Measurements from ENCODE around the gene ZNF581.

DNA sequence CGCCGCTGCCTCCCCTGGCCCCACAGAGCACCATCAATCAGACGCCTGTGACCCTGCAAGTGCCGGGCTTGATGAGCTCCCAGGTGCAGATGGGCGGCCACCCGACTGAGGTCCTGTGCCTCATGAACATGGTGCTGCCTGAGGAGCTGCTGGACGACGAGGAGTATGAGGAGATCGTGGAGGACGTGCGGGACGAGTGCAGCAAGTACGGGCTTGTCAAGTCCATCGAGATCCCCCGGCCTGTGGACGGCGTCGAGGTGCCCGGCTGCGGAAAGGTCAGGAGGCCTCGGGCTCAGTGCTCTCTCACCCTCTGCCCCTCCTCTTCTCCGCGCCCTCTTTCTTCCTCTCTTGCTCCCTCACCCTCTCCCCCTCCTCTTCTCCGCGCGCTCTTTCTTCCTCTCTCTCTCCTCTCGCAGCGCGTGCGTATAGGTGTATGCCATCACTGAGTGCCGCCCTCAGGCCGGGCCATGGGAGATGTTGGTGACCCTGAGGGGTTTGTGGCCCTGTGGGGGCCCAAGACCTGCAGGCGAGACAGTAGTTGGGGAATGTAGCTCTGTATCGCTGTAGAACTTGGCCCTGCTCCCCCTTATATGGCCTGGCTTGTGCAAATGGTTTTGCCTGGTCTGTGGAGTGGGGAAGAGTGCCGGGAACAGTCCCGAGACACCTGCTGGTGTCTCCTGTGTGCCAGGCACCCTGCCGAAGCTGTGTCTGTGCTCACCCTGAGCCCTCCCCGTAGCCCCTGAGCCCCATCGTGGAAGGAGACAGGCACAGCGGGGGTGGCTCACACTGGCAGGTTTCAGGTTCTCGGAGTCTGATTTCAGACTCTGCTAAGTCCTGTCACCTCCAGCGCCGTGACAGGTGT, 26.2 kb downstream of the ZNF581 start:
- TF ChIP-seq CTCF (IDR thresholded peaks at IDR 0.05) (no peak), POLR2AphosphoS5 (IDR thresholded peaks at IDR 0.05) (no peak), POLR2A (IDR thresholded peaks at IDR 0.05) (no peak), EP300 (IDR thresholded peaks at IDR 0.05) (no peak)

All from suprapubic skin (tissue), 4 donors.